Tibial artery (tissue), 4 donors: ENCODE measurements around the gene AP2A1.

Source experiments
- DNase-seq, 2 donors: peaks; one replicate each; pipeline ENCODE4 v3.0.0-alpha.2; 2019
- H3K27ac ChIP-seq, 2 donors: fragments of 200-600 bp; sonication (generic) in 1 of 2; 1 replicate in 1 of 2; 2 replicates in 1 of 2; pipeline ENCODE4 v1.5.1; 2018 to 2019; ENCODE audit warnings: mild to moderate bottlenecking in 1 of 2
- H3K27me3 ChIP-seq, 2 donors: fragments of 200-600 bp; sonication (generic) in 1 of 2; one replicate each; pipeline versions ENCODE4 v1.5.1 to v1.6.0; 2016 to 2019
- H3K36me3 ChIP-seq, 3 donors: fragments of 200-600 bp; sonication (generic) in 2 of 3; one replicate each; pipeline ENCODE4 v1.5.1; 2016 to 2019; ENCODE audit warnings: mild to moderate bottlenecking in 2 of 3
- H3K4me1 ChIP-seq, 4 donors: fragments of 200-600 bp; sonication (generic) in 2 of 4; 1 replicate in 3 of 4; 2 replicates in 1 of 4; pipeline ENCODE4 v1.5.1; 2016 to 2019
- H3K4me3 ChIP-seq, 2 donors: fragments of 200-600 bp; sonication (generic) in 1 of 2; 1 replicate in 1 of 2; 2 replicates in 1 of 2; pipeline ENCODE4 v1.5.1; 2018 to 2019; ENCODE audit warnings: mild to moderate bottlenecking in 2 of 2
- H3K9me3 ChIP-seq, 3 donors: fragments of 200-600 bp; sonication (generic) in 1 of 3; one replicate each; pipeline ENCODE4 v1.5.1; 2016 to 2019
- CTCF ChIP-seq, 2 experiments: fragments of 200-600 bp in 1 of 2; fragments of 450-650 bp in 1 of 2; IDR thresholded peaks; one replicate each; pipeline ENCODE4 v1.5.1; 2017 to 2019; ENCODE audit warnings: antibody characterized with exemption in 2 of 2, mild to moderate bottlenecking in 1 of 2, moderate library complexity in 1 of 2
- intact Hi-C: fragments of 100-400 bp; cut with DNase I; formaldehyde crosslinking; loops from one replicate; pipeline ENCODE4 v1.15.0; 2023; ENCODE audit warnings: low total_unique reads

AP2A1 gene

GRCh38 chr19:49805822-49806619 is 39.2 kb downstream of the AP2A1 start:
- Histone ChIP-seq H3K27me3 (no peaks in the 10 kb centered on the region), H3K4me3 (no peak overlapping the region), H3K27ac (no peak overlapping the region), H3K9me3 (no peaks in the 10 kb centered on the region), H3K36me3 (peaks cover 0 to 69% (median 24%) of the 10 kb centered on the region in 3 donors), H3K4me1 (peaks cover 0 to 35% (median 24%) of the 10 kb centered on the region in 4 donors)
- intact Hi-C loops, result loop anchor here (5.0 kb wide), 1 partner anchor 39 kb away; the partner anchor contains the start of gene AP2A1
- DNase-seq, result no peak
- TF ChIP-seq CTCF (IDR thresholded peaks at IDR 0.05), result no peak

- intact Hi-C loops, result loop anchor here (5.0 kb wide), 1 partner anchor 39 kb away; the partner anchor contains the start of gene AP2A1
These were observed 39.8 kb downstream of the AP2A1 start for GRCh38 chr19:49806620-49806959.

GRCh38 chr19:49807058-49807903 is 40.5 kb downstream of the AP2A1 start:
- Histone ChIP-seq H3K4me1 (peaks cover 0 to 26% (median 19%) of the 10 kb centered on the region in 4 donors), H3K27me3 (no peaks in the 10 kb centered on the region), H3K36me3 (peaks cover 0 to 56% (median 24%) of the 10 kb centered on the region in 3 donors), H3K27ac (no peak overlapping the region), H3K9me3 (no peaks in the 10 kb centered on the region), H3K4me3 (no peak overlapping the region)
- DNase-seq, result no peak
- no peak for TF ChIP-seq CTCF (IDR thresholded peaks at IDR 0.05)
- intact Hi-C loops, result loop anchor here (5.0 kb wide), 1 partner anchor 40 kb away; the partner anchor contains the start of gene AP2A1

More at GRCh38 chr19:49806620-49806959, 39.8 kb downstream of the AP2A1 start:
- DNase-seq, result no peak
- Histone ChIP-seq H3K4me1 (peaks cover 0 to 31% (median 24%) of the 10 kb centered on the region in 4 donors), H3K9me3 (no peaks in the 10 kb centered on the region), H3K27me3 (no peaks in the 10 kb centered on the region), H3K4me3 (no peak overlapping the region), H3K27ac (no peak overlapping the region), H3K36me3 (peaks cover 0 to 63% (median 24%) of the 10 kb centered on the region in 3 donors)
- no peak for TF ChIP-seq CTCF (IDR thresholded peaks at IDR 0.05)

GRCh38 chr19:49807904-49808675 is 41.3 kb downstream of the AP2A1 start:
- no peaks in the 10 kb centered on the region for H3K9me3 ChIP-seq
- DNase-seq, result no peak
- H3K4me3 ChIP-seq, result peak overlapping the region; percentile 65 to 87
- no peaks in the 10 kb centered on the region for H3K27me3 ChIP-seq
- peak overlapping the region; percentile 84 to 94 for H3K27ac ChIP-seq
- peaks cover 0 to 28% (median 22%) of the 10 kb centered on the region in 4 donors for H3K4me1 ChIP-seq
- TF ChIP-seq CTCF (IDR thresholded peaks at IDR 0.05), result no peak
- intact Hi-C loops, result loop anchor here (5.0 kb wide), 1 partner anchor 41 kb away; the partner anchor contains the start of gene AP2A1
- peaks cover 0 to 48% (median 20%) of the 10 kb centered on the region in 3 donors for H3K36me3 ChIP-seq

- Histone ChIP-seq H3K27ac (peak overlapping the region; percentile 84 to 94), H3K27me3 (no peaks in the 10 kb centered on the region), H3K36me3 (peaks cover 0 to 42% (median 14%) of the 10 kb centered on the region in 3 donors), H3K4me1 (peaks cover 0 to 28% (median 22%) of the 10 kb centered on the region in 4 donors), H3K4me3 (peak overlapping the region; percentile 65 to 87), H3K9me3 (no peaks in the 10 kb centered on the region)
- DNase-seq, result peak; percentile 95 to 97
- no peak for TF ChIP-seq CTCF (IDR thresholded peaks at IDR 0.05)
- intact Hi-C loops, result loop anchor here (5.0 kb wide), 1 partner anchor 41 kb away; the partner anchor contains the start of gene AP2A1
These were observed 41.9 kb downstream of the AP2A1 start for GRCh38 chr19:49808711-49809159.
